GM12873 (cell line): ENCODE data around the gene TOP1.

Source experiments
- CTCF ChIP-seq: IDR thresholded peaks from 2 replicates; pipeline ENCODE4 v1.5.1; 2012; ENCODE audit warnings: low read depth, mild to moderate bottlenecking, moderate library complexity, low read length, control low read depth; ENCODE audit not compliant: insufficient read depth; ENCODE audit errors: missing control alignments

Gene TOP1

GRCh38 chr20:41163821-41164220 is 135.2 kb downstream of the TOP1 start:
- no peak for TF ChIP-seq CTCF

DNA sequence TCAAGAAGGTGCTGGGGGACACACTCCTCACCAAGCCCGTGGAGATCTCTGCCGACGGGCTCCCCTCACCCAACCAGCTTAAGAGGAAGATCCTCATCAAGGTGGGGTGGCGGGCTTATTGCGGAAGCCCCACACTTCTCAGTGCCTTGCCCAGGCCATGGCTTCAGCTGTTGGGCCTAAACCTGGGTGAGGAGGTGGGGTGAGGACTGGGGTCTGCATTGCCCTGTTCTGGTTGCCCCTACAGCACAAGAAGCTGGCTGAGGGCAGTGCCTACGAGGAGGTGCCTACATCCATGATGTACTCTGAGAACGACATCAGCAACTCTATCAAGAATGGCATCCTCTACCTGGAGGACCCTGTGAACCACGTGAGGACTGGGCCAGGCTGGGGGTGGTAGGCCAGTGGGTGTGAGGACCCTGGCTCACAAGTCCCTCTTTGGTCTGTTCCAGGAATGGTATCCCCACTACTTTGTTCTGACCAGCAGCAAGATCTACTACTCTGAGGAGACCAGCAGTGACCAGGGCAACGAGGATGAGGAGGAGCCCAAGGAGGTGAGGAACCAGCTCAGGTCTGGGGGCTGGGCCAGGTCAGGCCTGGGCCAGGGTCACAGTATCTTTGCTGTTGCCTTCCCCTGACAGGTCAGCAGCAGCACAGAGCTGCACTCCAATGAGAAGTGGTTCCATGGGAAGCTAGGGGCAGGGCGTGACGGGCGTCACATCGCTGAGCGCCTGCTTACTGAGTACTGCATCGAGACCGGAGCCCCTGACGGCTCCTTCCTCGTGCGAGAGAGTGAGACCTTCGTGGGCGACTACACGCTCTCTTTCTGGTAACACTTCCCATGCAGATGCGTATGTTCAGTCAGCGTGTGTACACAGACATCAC is 136.6 kb downstream of the TOP1 start:
- no peak for TF ChIP-seq CTCF

DNA sequence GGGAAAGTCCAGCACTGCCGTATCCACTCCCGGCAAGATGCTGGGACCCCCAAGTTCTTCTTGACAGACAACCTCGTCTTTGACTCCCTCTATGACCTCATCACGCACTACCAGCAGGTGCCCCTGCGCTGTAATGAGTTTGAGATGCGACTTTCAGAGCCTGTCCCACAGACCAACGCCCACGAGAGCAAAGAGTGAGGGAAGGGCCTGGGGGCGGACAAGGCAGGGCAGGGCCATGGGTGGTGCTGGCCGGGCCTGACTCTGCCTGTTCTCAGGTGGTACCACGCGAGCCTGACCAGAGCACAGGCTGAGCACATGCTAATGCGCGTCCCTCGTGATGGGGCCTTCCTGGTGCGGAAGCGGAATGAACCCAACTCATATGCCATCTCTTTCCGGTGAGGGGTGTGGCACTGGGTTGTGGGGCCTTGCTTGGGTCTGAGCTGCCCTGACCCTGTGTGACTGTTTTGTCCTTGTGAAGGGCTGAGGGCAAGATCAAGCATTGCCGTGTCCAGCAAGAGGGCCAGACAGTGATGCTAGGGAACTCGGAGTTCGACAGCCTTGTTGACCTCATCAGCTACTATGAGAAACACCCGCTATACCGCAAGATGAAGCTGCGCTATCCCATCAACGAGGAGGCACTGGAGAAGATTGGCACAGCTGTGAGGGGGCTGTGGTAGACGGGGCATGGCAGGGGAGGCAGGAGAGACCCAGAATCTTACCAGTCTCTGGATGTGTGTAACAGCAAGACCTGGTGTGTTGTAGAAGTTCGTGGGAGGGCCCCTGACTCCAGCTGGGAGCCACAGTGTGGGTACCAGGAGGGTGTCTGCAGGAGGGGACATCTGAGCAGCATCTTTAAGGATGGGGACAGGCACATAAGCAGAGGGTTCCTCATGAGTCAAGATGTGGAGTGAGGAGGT is 137.8 kb downstream of the TOP1 start:
- no peak for TF ChIP-seq CTCF

DNA sequence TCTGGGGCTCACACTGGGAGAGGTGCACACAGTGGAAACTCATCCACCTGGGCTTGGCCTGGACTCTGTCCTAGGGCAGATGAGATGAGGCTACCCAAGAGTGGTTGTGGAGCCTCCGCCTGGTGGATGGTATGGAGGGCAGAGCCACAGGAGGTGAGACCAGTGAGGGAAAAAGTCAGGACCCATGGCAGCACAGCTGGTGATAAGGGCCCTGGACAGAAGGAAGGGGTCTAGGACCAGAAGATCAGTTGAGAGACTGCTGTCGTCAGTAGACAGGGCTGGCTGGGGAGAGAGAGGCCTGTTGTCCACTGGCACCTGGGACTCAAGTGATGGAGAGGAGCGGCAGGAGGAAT is 138.5 kb downstream of the TOP1 start:
- no peak for TF ChIP-seq CTCF

DNA sequence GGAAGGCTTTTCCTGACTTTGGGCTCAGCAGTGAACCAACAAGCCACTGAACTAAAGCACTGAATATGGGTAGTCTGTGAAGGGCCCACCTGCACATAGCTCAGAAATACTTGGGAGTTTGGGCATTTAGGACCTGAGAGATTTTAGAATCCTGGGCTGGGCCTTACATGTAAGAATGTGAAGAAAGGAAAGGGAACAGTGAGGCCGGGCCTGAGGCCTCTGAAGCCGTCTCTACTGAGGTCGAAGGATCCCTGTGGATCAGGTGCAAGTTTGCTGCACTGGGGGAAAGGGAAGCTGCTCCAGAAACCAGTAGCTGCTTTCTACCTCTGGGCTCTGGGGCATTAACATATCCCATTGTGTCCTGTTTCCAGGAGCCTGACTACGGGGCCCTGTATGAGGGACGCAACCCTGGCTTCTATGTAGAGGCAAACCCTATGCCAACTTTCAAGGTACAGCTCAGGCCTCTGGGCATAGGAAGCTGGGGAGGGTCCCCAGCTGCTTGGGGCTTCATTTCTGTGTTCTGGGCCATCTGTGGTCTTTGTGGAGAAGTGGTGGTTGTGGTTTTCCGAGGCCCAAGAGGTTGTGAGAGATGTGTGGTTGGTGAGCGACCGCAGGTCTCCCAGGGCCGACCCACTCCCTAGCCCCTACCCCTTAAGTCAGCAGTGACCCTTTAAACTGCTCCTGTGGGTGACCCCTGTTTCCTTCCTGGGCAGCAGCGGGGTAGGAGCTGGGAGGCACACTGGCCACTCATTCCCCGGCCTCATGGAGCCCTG is 139.0 kb downstream of the TOP1 start:
- TF ChIP-seq CTCF: no peak

DNA sequence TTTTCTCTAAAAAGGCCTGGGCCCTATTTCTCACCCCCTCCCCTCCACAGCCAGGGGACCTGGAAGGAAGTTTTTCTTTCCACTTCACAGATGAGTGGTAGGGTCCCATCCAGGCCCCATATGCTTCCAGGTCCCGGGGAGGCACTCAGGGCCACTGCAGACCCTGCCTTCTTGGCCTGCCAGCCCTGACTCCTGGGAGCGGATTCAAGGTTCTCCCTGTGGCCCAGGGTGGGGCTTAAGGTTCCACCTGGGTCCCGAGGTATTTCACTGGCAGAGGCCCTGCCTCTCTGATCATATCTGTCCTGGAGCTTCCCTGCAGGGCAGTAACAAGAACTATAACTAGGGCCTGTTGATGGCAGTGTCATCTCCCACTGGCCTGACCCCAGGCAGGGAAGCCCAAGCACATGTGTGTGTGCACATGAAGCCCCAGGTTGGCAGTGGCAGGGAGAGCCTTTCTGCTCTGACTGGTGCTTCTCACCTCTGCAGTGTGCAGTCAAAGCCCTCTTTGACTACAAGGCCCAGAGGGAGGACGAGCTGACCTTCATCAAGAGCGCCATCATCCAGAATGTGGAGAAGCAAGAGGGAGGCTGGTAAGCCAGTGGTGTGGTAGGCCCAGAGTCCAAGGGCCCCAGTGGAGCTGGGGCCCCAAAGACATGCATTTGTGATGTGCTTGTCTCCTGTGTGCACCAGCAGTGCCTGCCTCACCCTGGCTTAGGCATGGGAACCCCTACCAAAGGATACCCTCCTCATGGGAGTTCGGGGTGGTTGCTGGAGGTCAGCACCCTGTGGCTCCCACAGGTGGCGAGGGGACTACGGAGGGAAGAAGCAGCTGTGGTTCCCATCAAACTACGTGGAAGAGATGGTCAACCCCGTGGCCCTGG is 139.9 kb downstream of the TOP1 start:
- no peak for TF ChIP-seq CTCF
